ENCODE measurements around the gene ORAI2.

Gene ORAI2

DNA sequence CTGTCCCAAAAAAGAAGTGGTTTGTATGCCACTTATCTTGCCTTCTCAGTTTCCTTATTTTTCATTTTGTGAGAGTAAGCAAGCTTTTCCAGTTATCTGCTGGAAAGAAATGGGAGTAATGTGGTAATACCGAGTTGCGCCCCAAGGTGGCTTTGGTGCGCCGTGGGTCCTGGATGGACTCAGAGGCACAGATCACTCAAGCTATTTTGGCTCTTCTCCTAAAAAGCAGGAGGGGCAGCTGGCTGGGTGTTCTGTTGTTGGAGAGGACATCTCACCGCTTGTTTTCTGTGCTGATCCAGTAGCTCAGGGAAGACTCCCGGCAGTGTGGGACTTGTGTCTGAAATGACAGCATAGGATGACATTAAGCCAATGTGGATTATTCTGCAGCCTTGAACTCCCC is 20.8 kb upstream of the ORAI2 start:
- DNase-seq (ENCODE audit: low spot score) (no peak), ATAC-seq (ENCODE audit: low read depth) (peak; percentile 59; the same call in 2 of the 3 replicates)
- Histone ChIP-seq H3K27ac (ENCODE audit: poor library complexity, severe bottlenecking) (no peak overlapping the region), H3K4me1 (ENCODE audit: insufficient read depth, poor library complexity, severe bottlenecking) (no peaks in the 10 kb centered on the region), H3K36me3 (ENCODE audit: low read depth) (peaks cover 62% of the 10 kb centered on the region), H3K27me3 (ENCODE audit: insufficient read depth, poor library complexity, severe bottlenecking) (no peaks in the 10 kb centered on the region), H3K4me3 (ENCODE audit: severe bottlenecking) (no peak overlapping the region), H3K9me3 (ENCODE audit: severe bottlenecking) (no peaks in the 10 kb centered on the region)
- TF ChIP-seq, protein P1, sequence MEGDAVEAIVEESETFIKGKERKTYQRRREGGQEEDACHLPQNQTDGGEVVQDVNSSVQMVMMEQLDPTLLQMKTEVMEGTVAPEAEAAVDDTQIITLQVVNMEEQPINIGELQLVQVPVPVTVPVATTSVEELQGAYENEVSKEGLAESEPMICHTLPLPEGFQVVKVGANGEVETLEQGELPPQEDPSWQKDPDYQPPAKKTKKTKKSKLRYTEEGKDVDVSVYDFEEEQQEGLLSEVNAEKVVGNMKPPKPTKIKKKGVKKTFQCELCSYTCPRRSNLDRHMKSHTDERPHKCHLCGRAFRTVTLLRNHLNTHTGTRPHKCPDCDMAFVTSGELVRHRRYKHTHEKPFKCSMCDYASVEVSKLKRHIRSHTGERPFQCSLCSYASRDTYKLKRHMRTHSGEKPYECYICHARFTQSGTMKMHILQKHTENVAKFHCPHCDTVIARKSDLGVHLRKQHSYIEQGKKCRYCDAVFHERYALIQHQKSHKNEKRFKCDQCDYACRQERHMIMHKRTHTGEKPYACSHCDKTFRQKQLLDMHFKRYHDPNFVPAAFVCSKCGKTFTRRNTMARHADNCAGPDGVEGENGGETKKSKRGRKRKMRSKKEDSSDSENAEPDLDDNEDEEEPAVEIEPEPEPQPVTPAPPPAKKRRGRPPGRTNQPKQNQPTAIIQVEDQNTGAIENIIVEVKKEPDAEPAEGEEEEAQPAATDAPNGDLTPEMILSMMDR (IDR thresholded peaks at IDR 0.05; ENCODE audit: poor library complexity, severe bottlenecking), result peak; percentile 48

DNA sequence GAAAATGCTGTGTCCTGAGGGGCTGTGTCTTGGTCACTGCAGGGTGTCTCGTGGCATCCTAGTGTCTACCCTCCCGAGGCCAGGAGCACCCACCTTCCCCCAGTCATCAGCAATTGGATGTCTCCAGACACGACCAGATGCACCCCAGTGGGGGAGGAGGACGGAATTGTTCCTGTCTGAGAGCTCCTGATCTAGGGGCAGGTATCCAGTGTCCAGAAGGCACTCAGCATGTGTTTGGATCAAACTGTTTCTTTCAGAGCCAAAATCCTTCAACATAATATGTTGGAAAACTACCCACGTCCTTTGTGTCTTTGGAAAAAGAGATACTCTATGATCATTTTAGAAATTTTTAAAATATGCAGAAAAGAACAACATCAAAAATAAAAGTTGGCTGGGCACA is 20.3 kb upstream of the ORAI2 start:
- H3K9me3 ChIP-seq (ENCODE audit: severe bottlenecking), result no peaks in the 10 kb centered on the region
- no peaks in the 10 kb centered on the region for H3K27me3 ChIP-seq (ENCODE audit: insufficient read depth, poor library complexity, severe bottlenecking)
- TF ChIP-seq, protein P1 (IDR thresholded peaks at IDR 0.05; ENCODE audit: poor library complexity, severe bottlenecking), result no peak

DNA sequence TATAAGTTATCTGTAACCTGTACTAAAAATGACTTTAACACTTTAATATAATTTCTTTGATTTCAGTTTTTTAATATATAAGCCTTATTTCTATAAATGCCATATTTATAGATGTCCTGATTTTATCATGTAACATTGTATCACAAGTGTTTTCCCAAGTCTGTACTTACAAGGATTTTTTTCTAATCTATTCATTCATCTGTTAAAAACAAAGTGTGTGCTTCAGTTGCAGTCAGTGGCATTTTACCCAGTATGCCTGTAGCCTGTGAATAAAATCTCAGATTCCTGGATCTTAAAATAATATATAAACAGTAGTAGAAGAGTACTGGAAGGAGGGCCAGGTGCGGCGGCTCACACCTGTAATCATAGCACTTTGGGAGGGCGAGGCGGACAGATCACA is 19.8 kb upstream of the ORAI2 start:
- Histone ChIP-seq H3K27ac (ENCODE audit: poor library complexity, severe bottlenecking) (no peak overlapping the region), H3K9me3 (ENCODE audit: severe bottlenecking) (no peaks in the 10 kb centered on the region), H3K27me3 (ENCODE audit: insufficient read depth, poor library complexity, severe bottlenecking) (no peaks in the 10 kb centered on the region), H3K4me3 (ENCODE audit: severe bottlenecking) (no peak overlapping the region), H3K4me1 (ENCODE audit: insufficient read depth, poor library complexity, severe bottlenecking) (no peaks in the 10 kb centered on the region), H3K36me3 (ENCODE audit: low read depth) (peaks cover 54% of the 10 kb centered on the region)
- TF ChIP-seq, protein P1 (IDR thresholded peaks at IDR 0.05; ENCODE audit: poor library complexity, severe bottlenecking), result no peak
- ATAC-seq (ENCODE audit: low read depth) (no peak), DNase-seq (ENCODE audit: low spot score) (no peak)

More for the DNA sequence above, 20.3 kb upstream of the ORAI2 start:
- Histone ChIP-seq H3K27ac (ENCODE audit: poor library complexity, severe bottlenecking) (no peak overlapping the region), H3K36me3 (ENCODE audit: low read depth) (peaks cover 56% of the 10 kb centered on the region), H3K4me3 (ENCODE audit: severe bottlenecking) (no peak overlapping the region), H3K4me1 (ENCODE audit: insufficient read depth, poor library complexity, severe bottlenecking) (no peaks in the 10 kb centered on the region)
- no peak for DNase-seq (ENCODE audit: low spot score)
- ATAC-seq (ENCODE audit: low read depth), result no peak

DNA sequence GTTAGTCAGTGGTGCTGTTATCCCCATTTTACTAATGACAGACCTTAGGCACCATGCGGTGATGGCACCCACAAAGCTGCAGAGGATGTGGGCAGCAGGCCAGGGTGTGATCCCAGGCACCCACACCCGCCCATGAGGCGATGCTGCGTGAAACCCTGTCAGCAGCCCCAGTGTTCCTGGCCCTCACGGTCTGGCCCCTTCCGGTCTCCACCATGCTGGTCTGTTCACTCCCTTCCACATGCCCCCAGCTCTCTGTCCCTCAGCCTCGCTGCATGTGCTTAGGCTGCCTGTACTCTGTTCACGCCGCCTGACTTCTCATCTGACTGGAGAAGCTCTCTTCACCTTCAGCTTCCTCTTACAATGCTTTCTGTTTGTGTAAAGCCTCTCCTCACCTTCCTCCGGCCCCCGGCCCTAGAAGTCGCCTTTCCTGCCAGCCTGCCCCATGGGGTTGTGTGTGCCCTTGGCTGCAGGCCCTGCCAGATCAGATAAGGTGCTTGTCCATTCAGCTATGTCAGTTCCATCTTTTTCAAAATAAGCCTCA is 17.6 kb upstream of the ORAI2 start:
- TF ChIP-seq, protein P1 (IDR thresholded peaks at IDR 0.05; ENCODE audit: poor library complexity, severe bottlenecking), result no peak
- ATAC-seq (ENCODE audit: low read depth) (no peak), DNase-seq (ENCODE audit: low spot score) (no peak)
- no peaks in the 10 kb centered on the region for H3K27me3 ChIP-seq (ENCODE audit: insufficient read depth, poor library complexity, severe bottlenecking)
- H3K4me3 ChIP-seq (ENCODE audit: severe bottlenecking), result no peak overlapping the region
- no peak overlapping the region for H3K27ac ChIP-seq (ENCODE audit: poor library complexity, severe bottlenecking)
- no peaks in the 10 kb centered on the region for H3K4me1 ChIP-seq (ENCODE audit: insufficient read depth, poor library complexity, severe bottlenecking)
- H3K9me3 ChIP-seq (ENCODE audit: severe bottlenecking), result no peaks in the 10 kb centered on the region
- H3K36me3 ChIP-seq (ENCODE audit: low read depth), result peaks cover 44% of the 10 kb centered on the region

DNA sequence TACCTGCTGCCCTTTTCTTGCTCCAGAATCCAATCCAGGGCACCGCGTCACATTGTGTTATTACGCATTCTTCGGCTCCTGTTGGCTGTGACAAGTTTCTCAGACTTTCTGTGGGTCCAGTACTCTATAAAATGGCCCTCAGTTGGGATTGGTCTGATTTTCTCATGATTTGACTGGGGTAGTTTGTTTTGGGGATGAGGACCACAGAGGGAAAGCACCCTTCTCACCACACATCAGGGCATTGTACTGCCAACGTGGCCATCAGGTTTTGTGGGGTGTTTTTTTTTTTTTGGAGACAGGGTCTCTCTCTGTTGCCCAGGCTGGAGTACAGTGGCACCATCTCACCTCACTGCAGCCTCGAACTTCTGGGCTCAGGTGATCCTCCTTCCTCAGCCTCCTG is 17.0 kb upstream of the ORAI2 start:
- DNase-seq (ENCODE audit: low spot score), result no peak
- peaks cover 44% of the 10 kb centered on the region for H3K36me3 ChIP-seq (ENCODE audit: low read depth)
- no peak overlapping the region for H3K4me3 ChIP-seq (ENCODE audit: severe bottlenecking)
- no peaks in the 10 kb centered on the region for H3K4me1 ChIP-seq (ENCODE audit: insufficient read depth, poor library complexity, severe bottlenecking)
- no peaks in the 10 kb centered on the region for H3K27me3 ChIP-seq (ENCODE audit: insufficient read depth, poor library complexity, severe bottlenecking)
- H3K27ac ChIP-seq (ENCODE audit: poor library complexity, severe bottlenecking), result no peak overlapping the region
- TF ChIP-seq, protein P1 (IDR thresholded peaks at IDR 0.05; ENCODE audit: poor library complexity, severe bottlenecking), result no peak
- ATAC-seq (ENCODE audit: low read depth), result no peak
- no peaks in the 10 kb centered on the region for H3K9me3 ChIP-seq (ENCODE audit: severe bottlenecking)
